GM21576 (cell line): ENCODE results near the gene ANK3.

Experiments
- ATAC-seq: cut with Tn5 transposase; IDR thresholded peaks from one replicate; pipeline ENCODE4 v1.9.1; 2021; ENCODE audit warnings: mild to moderate bottlenecking, moderate library complexity; ENCODE audit not compliant: unreplicated experiment

Gene ANK3

GRCh38 chr10:60389413-60390025 is at the start of gene ANK3:
TSS of gene ANK3 (minus strand) at chr10:60389875. CDS start at chr10:60389538, 337 bp downstream.
- ATAC-seq, result no peak

- no peak for ATAC-seq
Measured at GRCh38 chr10:60434418-60435046, 44.9 kb upstream of the ANK3 start.

GRCh38 chr10:60433684-60434083 is 44.0 kb upstream of the ANK3 start:
- ATAC-seq, result no peak

- no peak for ATAC-seq
Measured at GRCh38 chr10:60430836-60431597, 41.3 kb upstream of the ANK3 start.

DNA sequence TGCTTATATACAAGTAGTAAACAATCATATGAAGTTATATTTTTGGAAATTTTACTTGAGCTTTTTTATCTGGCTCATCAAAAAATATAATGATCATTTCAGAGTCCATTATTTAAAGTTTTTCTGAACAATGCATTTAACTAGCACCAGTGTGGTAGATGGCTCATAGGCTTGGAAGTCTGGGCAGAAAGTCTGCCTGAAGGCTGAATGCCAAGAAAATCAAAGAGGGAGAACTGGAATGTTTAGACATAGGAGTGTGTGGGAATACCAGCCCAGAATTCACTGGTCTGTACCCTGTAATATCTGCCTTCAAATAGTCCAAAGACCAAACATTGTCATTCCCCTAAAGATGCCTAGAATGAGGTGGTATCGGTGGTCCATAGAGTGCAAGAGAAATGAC is 40.3 kb upstream of the ANK3 start:
- no peak for ATAC-seq

- ATAC-seq, result no peak
Measured at GRCh38 chr10:60429084-60429849, 39.6 kb upstream of the ANK3 start.

DNA sequence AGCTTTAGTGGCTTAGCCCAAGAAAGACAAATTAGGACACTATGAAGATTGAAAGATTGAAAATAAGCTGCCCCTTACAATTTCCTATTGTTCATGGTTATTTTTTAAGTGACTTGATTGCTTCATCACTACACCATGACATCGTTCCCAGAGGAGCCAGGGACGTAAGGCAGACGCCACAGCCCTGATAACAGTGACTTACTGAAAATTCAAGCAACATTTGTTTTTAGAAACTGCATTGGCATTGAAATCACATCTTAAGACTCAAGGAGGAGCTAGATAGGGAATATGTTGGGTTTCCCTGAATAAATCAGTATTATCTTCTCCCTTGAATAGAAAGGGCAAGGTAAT is 38.7 kb upstream of the ANK3 start:
- no peak for ATAC-seq

GRCh38 chr10:60427709-60428386 is 38.2 kb upstream of the ANK3 start:
- ATAC-seq, result no peak

- ATAC-seq, result no peak
Measured at GRCh38 chr10:60427148-60427547, 37.5 kb upstream of the ANK3 start.

DNA sequence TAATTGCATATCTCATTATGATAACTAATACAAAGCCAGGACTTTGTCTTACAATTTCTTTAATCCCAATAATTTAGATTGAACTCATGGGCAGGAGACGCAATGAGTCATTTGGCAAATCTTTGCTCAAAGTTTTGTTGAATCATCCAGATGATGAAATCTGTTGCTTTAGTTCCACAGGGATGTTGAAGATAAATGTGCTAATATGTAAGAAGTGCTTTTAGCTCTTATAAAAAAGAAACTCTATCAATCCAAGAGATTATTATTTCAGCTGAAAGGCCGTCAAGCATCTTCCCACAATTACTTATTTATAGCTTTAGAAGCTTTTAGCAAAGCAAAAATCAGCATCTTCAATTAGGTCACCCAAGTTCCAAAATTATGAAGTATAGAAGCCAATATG is 36.8 kb upstream of the ANK3 start:
- no peak for ATAC-seq

- ATAC-seq, result no peak
Measured at GRCh38 chr10:60425392-60426110, 35.9 kb upstream of the ANK3 start.

DNA sequence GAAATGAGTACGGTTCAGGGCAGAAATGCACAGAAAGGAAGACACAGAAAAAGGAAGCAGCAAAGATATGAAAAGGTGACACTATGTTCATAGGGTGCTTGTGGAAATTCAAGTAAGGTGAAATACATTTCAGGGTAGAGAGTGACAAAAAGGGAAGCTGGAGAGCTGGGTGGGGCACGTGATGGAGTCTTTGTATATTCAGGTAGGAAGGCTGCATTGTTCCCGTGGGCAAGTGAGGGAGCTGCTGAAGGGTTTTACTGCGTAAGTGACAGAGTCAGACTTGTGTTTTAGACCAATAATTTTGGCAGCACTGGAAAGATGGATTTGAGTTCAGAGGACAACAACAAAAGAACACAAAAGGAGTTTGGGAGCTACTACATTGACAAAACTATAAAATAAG is 35.3 kb upstream of the ANK3 start:
- no peak for ATAC-seq

GRCh38 chr10:60423920-60424319 is 34.2 kb upstream of the ANK3 start:
- no peak for ATAC-seq

DNA sequence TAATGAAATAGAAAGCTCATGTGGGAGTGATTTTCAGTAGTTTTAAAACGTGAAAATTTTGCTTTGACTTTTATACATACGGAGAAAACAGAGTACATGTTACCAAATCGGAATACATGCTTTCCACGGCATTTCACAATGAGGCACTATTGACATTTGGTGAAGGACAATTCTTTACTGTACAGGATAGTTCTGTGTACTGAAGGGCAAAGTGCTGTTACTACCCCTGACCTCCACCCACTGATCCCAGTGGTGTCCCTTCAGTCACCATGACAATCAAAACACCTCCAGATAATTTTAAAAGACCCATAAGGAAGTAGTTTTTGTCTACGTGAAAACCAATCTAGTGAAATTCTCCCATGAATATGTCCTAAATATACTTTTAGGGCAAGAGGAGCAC is 33.1 kb upstream of the ANK3 start:
- ATAC-seq, result no peak

DNA sequence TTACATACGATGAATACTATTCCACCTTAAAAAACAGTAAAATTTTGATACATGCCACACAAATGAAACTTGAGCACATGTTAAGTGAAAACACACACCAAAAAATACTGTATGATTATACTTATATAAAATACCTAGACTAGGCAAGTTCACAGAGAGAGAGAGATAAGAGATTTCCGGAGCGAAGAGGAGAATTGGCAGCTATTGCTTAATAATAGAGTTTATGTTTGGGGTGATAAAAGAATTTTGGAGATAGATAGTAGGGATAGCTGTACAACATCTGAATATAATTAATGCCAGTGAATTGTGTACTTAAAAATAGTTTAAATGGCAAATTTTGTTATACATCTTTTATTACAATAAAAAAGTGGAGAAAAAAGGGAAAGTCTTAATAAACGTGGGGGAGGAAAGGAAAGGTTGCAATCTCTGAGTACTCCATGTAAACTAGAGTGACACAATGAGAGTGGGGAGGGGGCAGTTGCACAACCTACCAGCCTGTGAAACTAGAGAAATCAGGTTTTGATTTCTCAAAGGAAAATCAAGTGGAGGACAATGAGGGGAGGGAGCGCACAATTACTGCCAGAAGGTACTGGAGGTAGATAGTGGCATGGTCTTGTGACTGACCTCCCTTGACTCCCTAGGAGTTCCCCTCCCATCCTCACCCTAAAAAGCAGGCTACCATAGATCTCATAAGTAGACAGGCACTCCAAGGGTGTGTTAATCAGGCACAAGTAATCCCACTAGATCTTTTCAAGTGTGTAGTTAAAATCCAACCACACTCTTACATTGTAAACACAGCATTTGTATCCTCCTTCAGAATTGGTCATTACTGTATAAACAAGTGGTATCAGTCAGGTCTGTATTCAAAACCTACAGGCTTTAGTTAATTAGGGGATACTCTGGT is 31.6 kb upstream of the ANK3 start:
- no peak for ATAC-seq

DNA sequence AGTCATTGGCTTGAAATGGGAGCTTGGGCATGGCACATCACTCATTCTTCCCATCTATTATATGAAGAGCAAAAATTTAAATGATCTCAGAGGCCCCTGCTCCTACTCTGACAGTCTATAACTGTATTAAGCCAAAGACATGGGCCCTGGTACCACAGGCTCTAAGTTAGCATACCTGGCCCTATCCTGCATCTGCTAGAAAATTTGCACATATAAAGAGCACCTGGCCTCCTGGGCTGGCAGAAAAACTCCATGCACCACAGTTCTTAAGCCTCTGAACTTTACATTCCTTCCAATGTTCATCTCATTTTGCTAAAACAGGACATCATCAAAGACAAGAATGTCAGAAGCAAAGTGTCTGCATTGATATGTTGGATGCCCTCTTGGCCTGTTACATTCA is 29.6 kb upstream of the ANK3 start:
- ATAC-seq, result no peak

- no peak for ATAC-seq
Measured at GRCh38 chr10:60417901-60418300, 28.2 kb upstream of the ANK3 start.

- no peak for ATAC-seq
Measured at GRCh38 chr10:60417024-60417423, 27.3 kb upstream of the ANK3 start.

DNA sequence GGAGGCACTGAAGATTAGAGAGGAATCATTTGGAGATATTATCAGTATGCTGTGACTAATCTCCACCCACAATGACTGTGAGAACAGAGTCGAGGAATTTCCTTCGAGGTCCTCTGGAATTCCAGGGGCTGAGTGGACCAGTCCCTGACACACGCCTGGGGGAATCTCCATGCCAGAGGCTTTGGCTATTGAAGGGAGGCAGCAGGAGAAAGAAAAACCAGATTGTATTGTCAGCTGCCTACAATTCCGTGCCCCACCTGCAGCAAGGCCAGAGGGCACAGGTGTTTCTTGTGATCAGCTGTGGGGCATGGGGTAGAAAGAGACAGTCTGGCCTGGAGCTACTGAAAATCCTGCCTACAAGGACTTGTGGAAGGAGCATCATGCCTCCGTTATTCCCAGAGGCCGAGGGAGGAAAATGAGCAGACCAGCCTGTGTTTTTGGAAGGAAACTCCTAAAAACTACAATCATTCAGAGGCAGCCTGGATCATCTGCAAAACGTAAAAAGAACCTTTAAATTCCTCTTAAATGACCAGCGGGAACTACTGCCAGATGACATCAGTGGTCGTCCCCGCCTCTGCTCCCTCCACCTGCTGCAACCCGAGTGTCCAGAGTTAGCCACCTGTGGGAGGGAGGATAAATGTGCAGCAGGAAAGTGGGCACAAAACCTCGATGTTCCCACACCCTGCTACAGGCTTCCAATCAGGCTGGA is 25.4 kb upstream of the ANK3 start:
- no peak for ATAC-seq
